Limb (tissue), 2 donors: ENCODE results near the gene FOXF2.

ENCODE experiments used
- DNase-seq, 2 donors: peaks; one replicate each; pipeline ENCODE4 v3.0.0-alpha.2; 2016; ENCODE audit errors: extremely low spot score in 2 of 2

Gene FOXF2

GRCh38 chr6:1439349-1439748 is 50.0 kb downstream of the FOXF2 start:
- DNase-seq = no peak

- DNase-seq = no peak
Measured at GRCh38 chr6:1442929-1443328, 53.6 kb downstream of the FOXF2 start.
